22Rv1 (cell line): ENCODE data around the gene THADA.
"Not testable (repeated sequence)": the region's sequence is repeated elsewhere in the genome, so short reads cannot be mapped to it uniquely, and the experiment has no call there.

Experiments used
- H3K27ac ChIP-seq: fragments of 450-650 bp; 2 replicates; pipeline ENCODE4 v1.5.1; 2017
- ZFX ChIP-seq: fragments of 450-650 bp; IDR thresholded peaks from 2 replicates; pipeline ENCODE4 v1.6.1; 2017; ENCODE audit warnings: antibody characterized with exemption, borderline replicate concordance
- TF ChIP-seq, protein P1 (sequence below): fragments of 450-650 bp; IDR thresholded peaks from 2 replicates; pipeline ENCODE4 v1.5.1; 2017; ENCODE audit warnings: mild to moderate bottlenecking

THADA gene

DNA sequence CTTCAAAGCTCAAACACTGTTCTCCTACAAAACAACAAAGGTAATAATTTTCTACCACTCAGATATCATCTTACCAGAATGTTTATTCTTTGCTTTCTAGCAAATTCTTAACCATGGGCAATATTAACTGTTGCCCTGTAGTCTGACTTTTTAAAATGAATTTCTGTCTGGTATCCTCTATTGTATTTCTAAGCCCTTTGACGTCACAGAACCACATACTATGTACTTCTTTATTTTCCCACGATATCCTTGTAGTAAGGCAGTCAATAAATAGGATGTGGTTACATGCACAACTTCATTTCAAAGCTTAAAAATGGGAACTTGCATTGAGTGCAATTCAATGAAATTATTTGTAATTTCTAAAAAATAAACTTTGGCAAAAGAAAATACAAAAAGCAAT is 58.7 kb downstream of the THADA start:
- no peak overlapping the region for H3K27ac ChIP-seq
- TF ChIP-seq, protein P1, sequence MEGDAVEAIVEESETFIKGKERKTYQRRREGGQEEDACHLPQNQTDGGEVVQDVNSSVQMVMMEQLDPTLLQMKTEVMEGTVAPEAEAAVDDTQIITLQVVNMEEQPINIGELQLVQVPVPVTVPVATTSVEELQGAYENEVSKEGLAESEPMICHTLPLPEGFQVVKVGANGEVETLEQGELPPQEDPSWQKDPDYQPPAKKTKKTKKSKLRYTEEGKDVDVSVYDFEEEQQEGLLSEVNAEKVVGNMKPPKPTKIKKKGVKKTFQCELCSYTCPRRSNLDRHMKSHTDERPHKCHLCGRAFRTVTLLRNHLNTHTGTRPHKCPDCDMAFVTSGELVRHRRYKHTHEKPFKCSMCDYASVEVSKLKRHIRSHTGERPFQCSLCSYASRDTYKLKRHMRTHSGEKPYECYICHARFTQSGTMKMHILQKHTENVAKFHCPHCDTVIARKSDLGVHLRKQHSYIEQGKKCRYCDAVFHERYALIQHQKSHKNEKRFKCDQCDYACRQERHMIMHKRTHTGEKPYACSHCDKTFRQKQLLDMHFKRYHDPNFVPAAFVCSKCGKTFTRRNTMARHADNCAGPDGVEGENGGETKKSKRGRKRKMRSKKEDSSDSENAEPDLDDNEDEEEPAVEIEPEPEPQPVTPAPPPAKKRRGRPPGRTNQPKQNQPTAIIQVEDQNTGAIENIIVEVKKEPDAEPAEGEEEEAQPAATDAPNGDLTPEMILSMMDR: no peak
- no peak for TF ChIP-seq ZFX

DNA sequence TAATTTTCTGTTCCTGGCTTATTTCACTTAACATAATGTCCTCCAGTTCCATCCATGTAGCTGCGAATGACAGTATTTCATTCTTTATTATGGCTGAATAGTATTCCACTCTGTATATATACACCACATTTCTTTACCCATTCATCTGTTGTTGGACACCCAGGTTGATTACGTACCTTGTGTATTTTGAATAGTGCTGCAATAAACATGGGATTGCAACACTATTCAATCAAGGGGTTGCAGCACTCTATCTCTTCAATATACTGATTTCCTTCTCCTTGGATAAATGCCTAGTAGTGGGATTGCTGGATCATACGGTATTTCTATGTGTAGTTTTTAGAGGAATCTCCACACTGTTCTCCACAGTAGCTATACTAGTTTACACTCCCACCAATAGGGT is 61.3 kb downstream of the THADA start:
- TF ChIP-seq, protein P1: no peak
- TF ChIP-seq ZFX: no peak
- no peak overlapping the region for H3K27ac ChIP-seq

DNA sequence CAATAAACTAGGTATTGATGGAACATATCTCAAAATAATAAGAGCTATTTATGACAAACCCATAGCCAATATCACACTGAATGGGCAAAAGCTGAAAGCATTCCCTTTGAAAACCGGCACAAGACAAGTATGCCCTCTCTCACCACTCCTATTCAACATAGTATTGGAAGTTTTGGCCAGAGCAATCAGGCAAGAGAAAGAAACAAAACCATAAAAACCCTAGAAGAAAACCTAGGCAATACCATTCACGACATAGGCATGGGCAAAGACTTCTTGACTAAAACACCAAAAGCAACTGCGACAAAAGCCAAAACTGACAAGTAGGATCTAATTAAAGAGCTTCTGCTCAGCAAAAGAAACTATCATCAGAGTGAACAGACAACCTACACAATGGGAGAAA is 63.3 kb downstream of the THADA start:
- not testable (repeated sequence) for H3K27ac ChIP-seq

DNA sequence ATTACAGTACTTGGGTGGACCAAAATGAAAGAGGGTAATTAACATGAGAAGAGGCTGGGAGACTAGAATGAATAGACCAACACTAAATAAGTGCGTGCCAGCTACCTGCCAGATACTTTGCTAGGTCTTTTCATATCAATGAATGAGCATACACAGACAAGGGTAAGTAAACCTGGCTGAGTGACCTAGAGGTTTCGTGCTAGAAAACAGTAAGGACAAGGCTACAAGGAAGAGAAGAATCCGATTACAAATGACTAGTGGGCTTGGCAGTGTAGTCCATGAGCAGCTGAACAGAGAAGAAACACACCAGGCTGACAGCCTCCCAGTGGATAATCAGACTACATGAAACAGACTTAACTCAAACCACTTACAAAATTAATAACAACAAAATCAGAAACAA is 64.6 kb downstream of the THADA start:
- no peak overlapping the region for H3K27ac ChIP-seq
- TF ChIP-seq, protein P1: no peak
- no peak for TF ChIP-seq ZFX

DNA sequence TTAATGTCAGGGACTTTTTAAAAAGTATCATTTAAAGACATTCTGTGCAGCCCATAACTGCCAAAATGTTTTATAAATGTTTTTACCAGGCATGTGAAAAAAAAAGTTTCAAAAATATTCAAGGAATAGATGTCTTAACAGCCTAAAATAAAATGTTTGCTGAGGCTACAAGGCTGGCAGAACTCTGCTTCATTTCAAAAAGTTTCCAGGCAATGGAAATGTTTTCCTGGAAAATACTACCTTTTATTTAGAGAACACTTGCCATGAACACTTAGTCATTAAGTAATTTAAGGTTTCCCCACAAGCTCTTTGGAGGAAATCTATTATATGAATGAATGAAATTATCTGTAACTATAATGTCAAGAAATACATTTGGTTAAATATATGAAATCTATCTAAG is 68.8 kb downstream of the THADA start:
- TF ChIP-seq ZFX: no peak
- TF ChIP-seq, protein P1: no peak
- H3K27ac ChIP-seq: no peak overlapping the region

DNA sequence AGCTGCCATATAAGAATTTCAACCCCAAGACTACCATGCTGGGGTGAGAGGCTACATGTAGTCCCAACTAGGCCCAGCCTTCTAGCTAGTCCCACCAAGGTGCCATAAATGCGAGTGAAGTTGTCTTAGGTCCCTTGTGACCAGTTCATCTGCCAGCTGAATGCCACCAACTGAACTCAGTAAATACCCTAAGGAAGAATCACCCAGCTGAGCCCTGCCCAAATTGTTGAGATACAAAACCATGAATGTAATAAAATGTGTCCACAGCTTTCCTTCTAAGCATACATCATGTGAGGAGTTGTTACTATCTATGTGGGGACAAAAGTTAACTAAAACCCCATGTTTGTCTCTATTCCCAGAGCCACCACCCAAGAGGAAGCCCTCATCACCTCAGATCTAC is 70.3 kb downstream of the THADA start:
- TF ChIP-seq, protein P1: no peak
- TF ChIP-seq ZFX: no peak
- no peak overlapping the region for H3K27ac ChIP-seq

DNA sequence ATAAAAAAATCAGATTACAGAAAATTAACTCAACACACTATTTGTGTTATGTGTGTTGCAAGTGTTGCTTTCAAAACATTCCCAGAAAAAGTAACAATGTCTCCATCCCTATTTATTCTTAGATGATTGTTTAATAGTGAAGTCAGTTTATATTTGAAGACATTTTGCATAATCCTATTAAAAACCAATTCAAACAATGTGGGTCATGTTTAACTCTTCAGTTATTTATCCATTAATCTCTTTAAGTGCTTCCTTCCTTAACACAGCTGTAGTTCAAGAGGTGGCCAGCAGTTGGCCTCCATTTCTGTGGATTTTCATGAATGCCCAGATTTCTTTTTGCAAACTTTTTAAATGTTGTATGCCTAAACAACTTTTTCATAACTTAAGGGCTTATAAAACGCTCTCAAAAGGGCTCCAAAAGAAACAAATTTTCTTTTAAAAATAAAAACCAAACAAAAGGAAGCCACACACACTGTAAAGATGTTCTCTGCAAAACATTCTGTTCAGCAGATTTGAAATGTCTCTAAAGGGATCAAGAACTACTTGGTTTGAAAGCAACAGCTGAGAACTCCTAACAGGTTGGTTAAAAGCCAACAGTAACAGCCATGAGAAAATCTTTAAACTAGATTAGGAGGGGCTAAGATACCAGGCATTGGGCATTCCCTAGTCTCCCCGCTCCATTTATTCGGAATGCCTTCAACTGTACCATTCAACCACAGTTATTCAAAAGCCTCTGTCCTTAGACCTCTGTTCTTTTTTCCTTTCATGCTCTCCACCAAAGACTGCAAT is 71.5 kb downstream of the THADA start:
- TF ChIP-seq, protein P1: peak; percentile 24
- no peak for TF ChIP-seq ZFX
- H3K27ac ChIP-seq: no peak overlapping the region

DNA sequence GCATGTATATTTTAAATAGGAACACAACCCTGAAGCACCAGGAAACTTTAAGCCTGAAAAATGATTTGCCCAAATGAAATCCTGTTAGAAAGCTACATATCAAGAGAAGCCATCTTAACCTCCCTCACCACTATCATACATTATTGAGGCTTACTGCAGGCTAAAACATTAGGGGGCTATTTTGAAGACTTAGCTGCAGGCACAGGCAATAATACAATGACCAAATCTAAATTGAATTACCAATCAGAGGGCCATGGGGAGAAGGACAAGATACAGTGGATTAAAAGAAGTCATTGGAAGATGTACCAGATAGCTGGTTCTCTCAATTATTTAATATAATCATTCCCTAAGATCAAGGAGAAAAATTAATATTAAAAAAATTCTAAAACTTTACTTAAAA is 73.7 kb downstream of the THADA start:
- TF ChIP-seq, protein P1: no peak
- TF ChIP-seq ZFX: no peak

More for the DNA sequence above, 73.7 kb downstream of the THADA start:
- no peak overlapping the region for H3K27ac ChIP-seq
